HEK293T (cell line): ENCODE results near the gene GRM4.

Experiments
- CTCF ChIA-PET: fragments of 350-600 bp; formaldehyde crosslinking; extraction: SDS; loops from one replicate; lab custom pipeline; 2021; ENCODE audit warnings: antibody characterized with exemption, inconsistent platforms; lab: Yijun Ruan, JAX
- POLR2A ChIA-PET: fragments of 350-600 bp; formaldehyde crosslinking; extraction: SDS; loops from one replicate; lab custom pipeline; 2020; ENCODE audit warnings: antibody characterized with exemption, inconsistent platforms; lab: Yijun Ruan, JAX
- DNase-seq: peaks from one replicate; pipeline ENCODE4 v3.0.0; 2012; ENCODE audit warnings: mixed read lengths; ENCODE audit errors: extremely low spot score
- ARNT ChIP-seq: fragments of 450-650 bp; IDR thresholded peaks from 2 replicates; pipeline ENCODE4 v1.6.1; 2017; ENCODE audit warnings: mild to moderate bottlenecking
- BHLHE40 ChIP-seq: fragments of 450-650 bp; IDR thresholded peaks from 2 replicates; pipeline ENCODE4 v1.6.1; 2016; ENCODE audit warnings: mild to moderate bottlenecking, moderate library complexity, borderline replicate concordance
- CTBP1 ChIP-seq: fragments of 450-650 bp; IDR thresholded peaks from 2 replicates; pipeline ENCODE4 v1.6.1; 2016; ENCODE audit warnings: borderline replicate concordance
- ELF4 ChIP-seq: fragments of 450-650 bp; IDR thresholded peaks from 2 replicates; pipeline ENCODE4 v1.6.1; 2017; ENCODE audit warnings: antibody characterized with exemption
- FOXA1 ChIP-seq: fragments of 450-650 bp; IDR thresholded peaks from 2 replicates; pipeline ENCODE4 v1.6.1; 2016; ENCODE audit warnings: mild to moderate bottlenecking
- FOXK2 ChIP-seq: fragments of 450-650 bp; IDR thresholded peaks from 2 replicates; pipeline ENCODE4 v1.6.1; 2016; ENCODE audit warnings: mild to moderate bottlenecking
- FOXM1 ChIP-seq: fragments of 450-650 bp; IDR thresholded peaks from 2 replicates; pipeline ENCODE4 v1.6.1; 2017; ENCODE audit warnings: mild to moderate bottlenecking, borderline replicate concordance
- HDGF ChIP-seq: fragments of 450-650 bp; IDR thresholded peaks from 2 replicates; pipeline ENCODE4 v1.6.1; 2017; ENCODE audit warnings: antibody characterized with exemption, borderline replicate concordance
- L3MBTL2 ChIP-seq: fragments of 450-650 bp; conservative IDR thresholded peaks from 2 replicates; pipeline ENCODE4 v1.6.1; 2016; ENCODE audit warnings: mild to moderate bottlenecking
- LEF1 ChIP-seq: fragments of 450-650 bp; IDR thresholded peaks from 2 replicates; pipeline ENCODE4 v1.6.1; 2017; ENCODE audit warnings: mild to moderate bottlenecking, borderline replicate concordance
- NFRKB ChIP-seq: fragments of 450-650 bp; IDR thresholded peaks from 2 replicates; pipeline ENCODE4 v1.6.1; 2016; ENCODE audit warnings: mild to moderate bottlenecking, moderate library complexity
- PKNOX1 ChIP-seq: fragments of 450-650 bp; IDR thresholded peaks from 2 replicates; pipeline ENCODE4 v1.6.1; 2016
- SP1 ChIP-seq: fragments of 450-650 bp; IDR thresholded peaks from 2 replicates; pipeline ENCODE4 v1.6.1; 2017
- SUZ12 ChIP-seq: fragments of 450-650 bp; IDR thresholded peaks from 2 replicates; pipeline ENCODE4 v1.6.1; 2016; ENCODE audit warnings: mild to moderate bottlenecking
- TARDBP ChIP-seq: fragments of 450-650 bp; IDR thresholded peaks from 2 replicates; pipeline ENCODE4 v1.6.1; 2016
- ZNF384 ChIP-seq: fragments of 450-650 bp; IDR thresholded peaks from 2 replicates; pipeline ENCODE4 v1.6.1; 2016

Gene GRM4

GRCh38 chr6:33991610-33992009 is 154.3 kb downstream of the GRM4 start:
- POLR2A ChIA-PET, result no interaction called here
- CTCF ChIA-PET, result interaction anchor here (0.6 kb wide), 1 partner anchor 76 kb away, joined by 3 read pairs; no protein-coding TSS in a partner anchor
- TF ChIP-seq SP1 (no peak), FOXM1 (no peak), HDGF (no peak), SUZ12 (no peak), BHLHE40 (no peak), ZNF384 (no peak), TARDBP (no peak), ELF4 (no peak), FOXA1 (no peak), LEF1 (no peak), ARNT (no peak), PKNOX1 (no peak), CTBP1 (no peak), NFRKB (no peak), L3MBTL2 (no peak)
- DNase-seq, result no peak

- DNase-seq, result no peak
- ChIA-PET POLR2A (no interaction called here), CTCF (interaction anchor here (1.6 kb wide), 1 partner anchor 38 kb away, joined by 6 read pairs; no protein-coding TSS in a partner anchor)
- TF ChIP-seq TARDBP (no peak), ARNT (no peak), SP1 (no peak), FOXK2 (no peak), BHLHE40 (no peak), PKNOX1 (no peak), ZNF384 (no peak), ELF4 (no peak), NFRKB (no peak), L3MBTL2 (no peak), HDGF (no peak), CTBP1 (no peak), LEF1 (no peak), SUZ12 (no peak), FOXA1 (no peak)
These were observed 155.8 kb downstream of the GRM4 start for GRCh38 chr6:33990061-33990541.

GRCh38 chr6:33989016-33989854 is 156.7 kb downstream of the GRM4 start:
- POLR2A ChIA-PET, result no interaction called here
- no peak for DNase-seq
- no peak for TF ChIP-seq PKNOX1
- no peak for TF ChIP-seq L3MBTL2
- TF ChIP-seq SP1, result no peak
- no peak for TF ChIP-seq ELF4
- no peak for TF ChIP-seq HDGF
- no peak for TF ChIP-seq TARDBP
- no peak for TF ChIP-seq FOXM1
- TF ChIP-seq NFRKB, result no peak
- no peak for TF ChIP-seq FOXK2
- no peak for TF ChIP-seq ARNT
- CTCF ChIA-PET, result interaction anchor here (1.1 to 1.6 kb wide), 2 partner anchors 39 kb away, joined by 4 to 6 read pairs; no protein-coding TSS in a partner anchor

- no peak for DNase-seq
- TF ChIP-seq TARDBP (no peak), FOXK2 (no peak), ARNT (no peak), SP1 (no peak), FOXM1 (no peak), ZNF384 (no peak), L3MBTL2 (no peak), FOXA1 (no peak), ELF4 (no peak), LEF1 (no peak), BHLHE40 (no peak), PKNOX1 (no peak), NFRKB (no peak), SUZ12 (no peak), CTBP1 (no peak)
- ChIA-PET POLR2A (interaction anchor here (1.0 kb wide), 1 partner anchor 9 kb away, joined by 3 read pairs; no protein-coding TSS in a partner anchor), CTCF (interaction anchor here (1.1 kb wide), 1 partner anchor 40 kb away, joined by 4 read pairs; no protein-coding TSS in a partner anchor)
These were observed 157.5 kb downstream of the GRM4 start for GRCh38 chr6:33988121-33989015.
